HG03558 (cell line): ENCODE data around the gene TICRR.

Experiments
- ATAC-seq: cut with Tn5 transposase; IDR thresholded peaks from one replicate; pipeline ENCODE4 v1.9.1; 2021; ENCODE audit warnings: moderate number of reproducible peaks; ENCODE audit not compliant: unreplicated experiment; ENCODE audit errors: extremely low read depth

Gene TICRR

DNA sequence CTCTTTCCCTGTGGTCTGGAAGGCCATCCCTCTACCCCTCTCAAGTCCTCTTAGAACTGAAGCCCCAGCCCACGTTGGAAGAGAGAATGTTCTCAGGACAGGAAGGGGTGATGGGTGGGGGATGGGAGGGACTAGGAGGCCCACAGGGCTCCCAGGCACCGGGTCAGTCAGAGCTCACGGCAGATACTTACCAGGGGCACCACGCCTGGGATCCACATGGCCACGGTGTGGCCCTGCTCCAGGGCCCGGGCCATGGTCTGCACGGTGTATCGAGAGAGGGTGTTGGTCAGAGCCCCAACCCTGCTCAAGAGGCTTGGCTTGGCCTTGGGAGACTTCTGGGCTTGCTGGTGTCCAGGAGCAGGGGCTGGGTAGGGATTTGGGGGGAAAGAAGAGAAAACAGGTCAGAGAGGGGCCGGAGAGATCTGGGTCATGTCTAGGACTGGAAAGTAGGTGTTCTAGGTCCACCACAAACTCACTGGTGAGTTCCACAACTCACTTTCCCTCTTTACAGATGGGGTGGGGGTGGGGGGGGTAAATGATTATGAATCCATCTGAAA is 94.1 kb downstream of the TICRR start:
- no peak for ATAC-seq

DNA sequence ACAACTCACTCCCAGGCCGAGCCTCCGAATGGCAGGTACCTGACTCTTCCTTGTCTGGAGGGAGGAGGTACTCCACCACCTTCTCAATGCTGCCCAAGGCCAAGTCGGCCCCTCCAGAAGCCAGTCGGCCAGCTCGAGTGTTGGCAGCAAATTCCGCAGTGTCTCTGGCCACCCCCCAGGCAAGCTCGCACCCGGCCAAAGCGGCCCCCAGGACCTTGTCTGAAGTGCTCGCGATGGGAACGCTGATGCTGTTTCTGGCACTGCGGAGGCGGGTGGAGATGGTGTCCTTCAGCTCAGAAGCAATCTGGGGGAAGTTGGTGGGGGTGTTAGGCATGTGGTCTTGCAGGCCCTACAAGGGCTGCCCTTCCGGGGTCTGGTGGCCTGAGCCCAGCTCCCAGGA is 94.7 kb downstream of the TICRR start:
- ATAC-seq, result no peak

DNA sequence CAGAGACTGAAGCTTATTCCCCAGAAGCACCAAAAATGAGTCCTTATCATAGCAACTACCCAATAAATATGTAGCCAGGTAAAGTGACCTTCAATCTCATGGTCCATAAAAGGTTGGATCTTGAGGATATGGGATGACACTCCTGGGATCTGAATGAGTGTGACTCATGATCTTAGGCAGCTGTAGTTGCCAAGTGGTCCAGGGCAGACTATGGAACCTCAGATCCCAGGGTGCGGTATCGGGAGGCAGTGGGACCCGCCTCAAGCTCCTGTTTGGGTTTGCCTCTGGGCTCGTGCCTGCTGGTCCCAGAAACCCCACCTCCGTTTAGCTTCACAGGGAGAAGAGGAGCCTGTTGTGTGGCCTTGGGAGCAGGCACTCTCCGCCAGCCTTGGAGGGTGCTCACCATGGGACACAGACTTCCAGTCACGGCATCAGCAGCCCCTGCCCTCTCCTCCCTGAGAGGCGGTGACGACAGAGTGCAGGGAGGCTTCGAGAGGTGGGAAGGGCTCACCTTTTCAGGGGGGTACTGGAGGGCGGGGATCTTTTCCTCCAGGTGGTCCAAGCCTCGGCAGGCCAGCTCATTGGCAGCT is 95.8 kb downstream of the TICRR start:
- ATAC-seq, result no peak

DNA sequence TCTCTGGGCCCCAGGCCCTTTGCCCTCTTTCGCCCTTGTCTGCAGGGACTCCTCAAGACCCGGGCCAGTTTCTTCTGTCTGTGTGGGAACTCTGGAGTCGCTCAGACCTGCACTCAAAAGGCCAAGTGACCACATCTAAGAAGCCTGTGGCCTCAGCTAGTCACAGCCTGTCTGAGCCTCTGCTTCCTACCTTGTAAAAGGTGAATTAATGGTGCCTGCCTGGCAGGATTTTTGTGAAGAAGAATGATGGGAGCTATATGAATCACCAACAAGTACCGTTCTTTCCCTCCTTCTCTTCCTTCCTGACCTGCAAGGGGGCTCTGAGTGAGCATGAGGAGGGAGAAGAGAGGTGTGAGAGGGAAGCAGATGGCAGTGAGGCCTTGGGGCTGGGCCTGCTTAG is 96.4 kb downstream of the TICRR start:
- ATAC-seq, result no peak

DNA sequence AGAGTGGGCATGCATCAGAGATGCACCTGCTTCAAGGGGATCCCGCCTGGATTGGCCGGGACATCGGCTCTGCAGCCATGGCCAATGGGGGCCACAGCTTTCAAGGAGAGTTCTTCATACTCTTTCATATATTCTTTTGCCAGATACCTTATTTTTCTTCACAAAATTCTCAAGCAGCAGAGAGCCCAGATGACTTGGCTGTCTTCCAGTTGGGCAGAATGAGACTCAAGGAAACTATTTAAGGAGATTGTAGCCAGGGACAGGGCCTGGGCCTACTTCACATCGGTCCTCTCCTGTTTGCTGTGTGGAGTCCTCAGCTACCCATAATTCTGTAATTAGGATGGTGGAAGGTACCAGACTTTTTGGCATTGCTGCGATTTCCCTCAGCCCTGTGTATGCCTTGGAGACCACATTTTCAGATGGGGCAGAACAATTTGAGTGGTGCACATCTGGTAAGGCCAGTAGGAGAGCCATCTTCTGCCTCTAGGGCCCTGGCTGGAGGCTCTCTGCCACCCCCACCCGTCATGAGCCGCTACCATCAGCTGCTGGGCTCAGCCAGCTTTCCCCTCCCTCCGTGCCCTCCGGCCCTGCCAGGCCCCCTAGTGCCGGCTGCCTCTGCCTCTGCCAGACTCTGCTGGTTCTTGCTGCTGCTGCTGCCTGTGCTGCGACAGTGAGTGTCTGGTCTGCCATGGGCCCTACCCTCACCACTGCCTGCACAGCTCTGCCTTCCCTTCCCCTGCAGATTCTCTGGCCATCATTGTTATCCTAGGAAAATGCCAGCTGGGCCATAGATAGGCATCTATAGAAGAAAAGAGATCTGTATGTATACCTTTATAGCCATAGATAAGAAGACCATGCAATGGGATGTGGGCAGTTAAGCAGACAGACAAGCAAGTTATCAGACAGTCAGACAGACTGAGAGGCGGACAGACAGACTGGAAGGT is 97.2 kb downstream of the TICRR start:
- ATAC-seq, result no peak

DNA sequence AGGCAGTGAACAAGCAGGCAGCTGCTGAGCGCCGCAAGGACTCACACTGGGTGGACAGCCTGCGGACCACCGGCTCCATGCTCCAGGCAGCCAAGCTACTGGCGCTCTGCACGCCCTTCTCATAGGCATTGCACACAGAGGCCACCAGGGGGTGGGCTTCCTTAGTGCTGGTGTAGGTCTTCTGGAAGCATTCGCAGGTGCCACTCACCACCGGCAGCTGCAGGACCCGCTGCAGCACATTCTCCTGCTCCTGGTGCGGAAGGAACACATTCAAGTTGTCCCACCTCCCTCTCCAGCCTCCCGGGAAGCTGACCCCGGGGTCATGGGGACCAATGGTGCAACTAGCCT is 97.9 kb downstream of the TICRR start:
- no peak for ATAC-seq

DNA sequence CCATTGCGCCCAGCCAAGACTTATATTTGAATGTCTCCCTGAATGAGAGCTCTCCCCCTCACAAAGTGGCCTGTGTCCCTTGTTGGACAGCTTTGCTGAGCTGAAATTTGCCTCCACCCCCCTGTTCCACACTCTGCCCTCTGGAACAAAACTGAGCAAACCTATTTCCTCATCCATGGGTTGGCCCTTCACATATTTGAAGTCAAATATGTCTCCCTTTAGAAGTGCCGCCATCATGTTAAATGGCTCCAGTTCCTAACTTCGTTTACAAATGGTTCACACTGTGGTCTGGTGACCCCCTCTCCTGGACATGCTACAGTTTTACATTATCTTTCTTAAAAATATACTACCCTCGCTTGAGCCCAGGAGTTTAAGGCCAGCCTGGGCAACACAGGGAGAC is 99.3 kb downstream of the TICRR start:
- no peak for ATAC-seq

DNA sequence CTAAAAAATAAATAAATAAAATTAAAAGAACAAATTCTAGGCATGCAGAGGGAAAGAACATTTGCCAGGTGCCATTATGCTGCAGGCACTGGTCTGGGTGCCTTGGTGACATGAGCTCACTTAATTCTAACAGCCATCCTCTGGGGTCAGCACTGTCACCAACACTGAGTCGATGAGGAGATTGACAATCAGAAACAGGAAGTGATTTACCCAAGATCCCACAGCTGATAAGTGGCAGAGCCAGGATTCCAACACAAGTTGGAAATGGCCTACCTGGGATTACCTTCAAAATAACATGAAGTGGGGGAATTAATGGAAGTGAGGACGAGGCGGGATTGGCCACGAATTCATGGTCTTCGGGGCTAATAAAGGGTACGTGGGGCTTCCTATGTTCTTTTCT is 100.3 kb downstream of the TICRR start:
- no peak for ATAC-seq

DNA sequence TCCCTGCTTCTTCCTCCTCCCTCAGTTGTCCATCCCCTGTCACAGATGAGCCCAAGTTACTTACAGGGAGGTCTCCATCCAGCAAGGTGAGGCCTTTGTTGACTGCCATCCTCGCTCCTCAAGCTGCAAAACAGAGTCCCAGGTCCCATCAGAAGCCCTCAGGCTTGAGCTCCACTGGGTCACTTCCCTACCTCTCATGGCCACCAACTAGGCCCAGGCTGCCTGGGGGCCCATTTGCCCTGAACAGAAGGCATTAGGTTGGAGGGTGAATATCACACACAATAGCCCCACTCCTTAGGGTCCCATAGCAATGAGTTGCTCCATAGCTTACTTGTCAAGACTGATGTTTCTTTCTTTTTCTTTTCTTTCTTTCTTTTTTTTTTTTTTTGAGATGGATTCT is 102.1 kb downstream of the TICRR start:
- ATAC-seq, result no peak
